Endothelial cell of umbilical vein (primary cell): ENCODE results near the gene ARMH1. TPM values are rescaled to one million over a fixed set of nuclear protein-coding genes. Genes with fewer than 3 reads are reported as not detected.

Source experiments
- BruUV-seq: library from RNA; stranded (reverse); fragments of 400-500 nt; replicated peaks from 2 replicates; lab custom pipeline; 2021; lab: Mats Ljungman, UMichigan
- CTCF ChIA-PET: fragments of 300-600, 350-600 bp; sonication (Branson Sonifier 250); formaldehyde crosslinking; loops from one replicate; lab custom pipeline; 2021; ENCODE audit warnings: antibody characterized with exemption, inconsistent platforms; lab: Charles Lee
- POLR2A ChIA-PET: fragments of 300-600, 350-600 bp; sonication (Branson Sonifier 250); formaldehyde crosslinking; loops from one replicate; lab custom pipeline; 2021; ENCODE audit warnings: antibody characterized with exemption, inconsistent platforms; lab: Charles Lee
- DNase-seq: peaks from one replicate; pipeline ENCODE4 v3.0.0-alpha.2; 2011; ENCODE audit warnings: low read depth, low spot score
- FAIRE-seq: peaks from 2 replicates; lab custom pipeline; 2011; peaks lifted over from hg19 to GRCh38; lab: Jason Lieb, UNC
- H2AFZ ChIP-seq: 2 replicates; pipeline ENCODE4 v1.6.0; 2012; ENCODE audit warnings: low read depth, low read length, control low read depth, inconsistent platforms
- H3K27ac ChIP-seq: 2 replicates; pipeline ENCODE4 v1.5.1; 2011; ENCODE audit warnings: low read depth, mild to moderate bottlenecking, control low read depth, low read length, moderate library complexity; ENCODE audit not compliant: insufficient read depth
- H3K27me3 ChIP-seq, 2 experiments: 2 replicates each; pipeline versions ENCODE4 v1.6.0 to v1.6.1; 2011; ENCODE audit warnings: low read length in 2 of 2, mixed read lengths in 1 of 2; ENCODE audit not compliant: control insufficient read depth in 2 of 2, insufficient read depth in 2 of 2
- H3K36me3 ChIP-seq, 2 experiments: 2 replicates in 1 of 2; 3 replicates in 1 of 2; pipeline ENCODE4 v1.5.1; 2011; ENCODE audit warnings: low read length in 2 of 2, mild to moderate bottlenecking in 1 of 2, moderate library complexity in 1 of 2; ENCODE audit not compliant: control insufficient read depth in 2 of 2, insufficient read depth in 2 of 2; ENCODE audit errors: extremely low read depth in 1 of 2
- H3K4me1 ChIP-seq: 3 replicates; pipeline ENCODE4 v1.5.1; 2011; ENCODE audit warnings: mild to moderate bottlenecking, low read length; ENCODE audit not compliant: control insufficient read depth, insufficient read depth; ENCODE audit errors: extremely low read depth
- H3K4me2 ChIP-seq: 2 replicates; pipeline ENCODE4 v1.6.1; 2011; ENCODE audit warnings: low read length, control low read depth, mixed read lengths; ENCODE audit not compliant: insufficient read depth
- H3K4me3 ChIP-seq, 3 experiments: fragments of 200-600 bp in 1 of 3; sonication (generic), shearing (Covaris generic) in 1 of 3; replicated peaks in 1 of 3; 2 replicates each; pipeline ENCODE4 v1.5.1; 2011 to 2016; ENCODE audit warnings: control low read depth in 3 of 3, low read length in 3 of 3, mild to moderate bottlenecking in 2 of 3, inconsistent platforms in 1 of 3, low read depth in 1 of 3, moderate library complexity in 1 of 3; ENCODE audit not compliant: insufficient read depth in 1 of 3
- H3K79me2 ChIP-seq: 2 replicates; pipeline ENCODE4 v1.6.0; 2012; ENCODE audit warnings: low read length, inconsistent platforms; ENCODE audit not compliant: control insufficient read depth, insufficient read depth
- H3K9ac ChIP-seq: replicated peaks from 2 replicates; pipeline ENCODE3; 2011; ENCODE audit warnings: low read length, control low read depth; ENCODE audit not compliant: insufficient read depth; ENCODE audit errors: extremely low read depth
- H3K9me1 ChIP-seq: replicated peaks from 3 replicates; pipeline ENCODE4 v1.6.0; 2011; ENCODE audit warnings: mild to moderate bottlenecking, low read length; ENCODE audit not compliant: control insufficient read depth, insufficient read depth; ENCODE audit errors: extremely low read depth
- H3K9me3 ChIP-seq: replicated peaks from 2 replicates; pipeline ENCODE4 v1.5.1; 2012; ENCODE audit warnings: low read length, inconsistent platforms; ENCODE audit not compliant: control insufficient read depth, insufficient read depth
- H4K20me1 ChIP-seq: replicated peaks from 2 replicates; pipeline ENCODE3; 2011; ENCODE audit warnings: mild to moderate bottlenecking, low read length; ENCODE audit not compliant: control insufficient read depth, insufficient read depth; ENCODE audit errors: extremely low read depth
- EZH2 ChIP-seq: IDR thresholded peaks from 2 replicates; pipeline ENCODE4 v1.6.1; 2012; ENCODE audit warnings: borderline replicate concordance, low read depth, mild to moderate bottlenecking, moderate library complexity, low read length, inconsistent platforms; ENCODE audit not compliant: severe bottlenecking
- FOS ChIP-seq: IDR thresholded peaks from 2 replicates; pipeline ENCODE4 v1.6.1; 2011; ENCODE audit warnings: mild to moderate bottlenecking, low read length, moderate library complexity, borderline replicate concordance; ENCODE audit not compliant: insufficient read depth
- GATA2 ChIP-seq: IDR thresholded peaks from 2 replicates; pipeline ENCODE4 v1.7.0; 2011; ENCODE audit warnings: low read depth, mild to moderate bottlenecking, moderate library complexity, mixed read lengths, low read length; ENCODE audit not compliant: insufficient read length, insufficient read depth
- JUN ChIP-seq: IDR thresholded peaks from 2 replicates; pipeline ENCODE4 v1.6.1; 2011; ENCODE audit warnings: borderline replicate concordance, low read depth; ENCODE audit not compliant: insufficient read length, insufficient read depth
- MYC ChIP-seq: IDR thresholded peaks from one replicate; pipeline ENCODE4 v1.6.1; 2011; ENCODE audit warnings: mild to moderate bottlenecking, low read depth, low read length
- POLR2A ChIP-seq: IDR thresholded peaks from 2 replicates; pipeline ENCODE4 v1.6.1; 2012; ENCODE audit warnings: low read depth, mild to moderate bottlenecking, control low read depth, low read length
- POLR2AphosphoS5 ChIP-seq: IDR thresholded peaks from 2 replicates; pipeline ENCODE4 v1.6.1; 2012; ENCODE audit warnings: low read depth, mild to moderate bottlenecking, control low read depth, low read length, moderate library complexity; ENCODE audit not compliant: insufficient read depth
- dilution Hi-C: fragments of 300-500 bp; cut with MboI; formaldehyde crosslinking; loops from one replicate; pipeline ENCODE4 v1.15.0; 2019; ENCODE audit warnings: low sequenced_read_pairs; ENCODE audit not compliant: extremely low pct_ligation_motif_present
- intact Hi-C: fragments of 100-400 bp; cut with micrococcal nuclease; formaldehyde crosslinking; loops from one replicate; pipeline ENCODE4 v1.10.0; 2022
- polyA plus RNA-seq, 4 experiments: library from polyadenylated mRNA; depleted of rRNA in 3 of 4; stranded (reverse) in 3 of 4; unstranded in 1 of 4; fragments of >200 nt; gene quantifications; 2 replicates each; pipeline versions ENCODE4 v1.2.1 to v1.2.3, GENCODE V29; 2011 to 2012; ENCODE audit warnings: missing spikeins in 1 of 4
- total RNA-seq: library from RNA; stranded (reverse); gene quantifications from 2 replicates; pipeline ENCODE4 v1.2.3, GENCODE V29; 2021
- TF ChIP-seq, protein P1 (sequence below), 2 donors: IDR thresholded peaks; 1 replicate in 1 of 2; 2 replicates in 1 of 2; pipeline ENCODE4 v1.5.1; 2011; ENCODE audit warnings: low read length in 2 of 2, mild to moderate bottlenecking in 2 of 2, moderate library complexity in 2 of 2, control low read depth in 1 of 2, inconsistent platforms in 1 of 2, low read depth in 1 of 2; ENCODE audit not compliant: insufficient read depth in 1 of 2; ENCODE audit errors: extremely low read depth in 1 of 2
- TF ChIP-seq, protein P2 (sequence below): IDR thresholded peaks from 2 replicates; pipeline ENCODE4 v1.6.1; 2011; ENCODE audit not compliant: insufficient read depth, insufficient read length

Gene ARMH1
- total and polyA plus RNA-seq, 2 donors (not counting 3 experiments of a cell fraction or from before 2014, with no cell fraction given), result 0.17 TPM; not detected in 1

DNA sequence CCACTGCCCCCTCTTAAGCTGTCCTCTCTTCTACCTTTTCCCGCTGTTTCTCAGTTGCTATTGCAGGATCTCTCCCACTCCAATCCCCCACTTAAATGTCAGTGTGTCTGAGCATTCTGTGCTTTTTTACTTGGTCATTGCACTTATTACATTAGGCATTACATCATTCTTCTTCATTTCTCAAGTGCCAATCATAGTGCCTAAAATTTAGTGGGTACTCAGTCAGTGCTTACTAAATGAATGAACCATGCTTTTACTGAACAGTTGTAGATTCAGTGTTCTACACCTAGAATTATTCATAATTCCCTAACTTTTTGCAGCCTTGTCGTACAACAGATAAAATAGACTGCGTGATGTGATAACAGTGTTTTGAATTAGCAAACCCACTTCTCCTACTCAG, 19.4 kb downstream of the ARMH1 start:
- ChIA-PET CTCF (no interaction called here), POLR2A (no interaction called here)
- dilution Hi-C loops, result no loop called here
- no peaks in the 10 kb centered on the region for H3K4me1 ChIP-seq
- H3K27me3 ChIP-seq, result peaks cover 4 to 18% of the 10 kb centered on the region in 2 experiments
- BruUV-seq, result no TSS peak
- no peak overlapping the region for H3K4me2 ChIP-seq
- H3K9ac ChIP-seq, result no peak overlapping the region
- intact Hi-C loops, result no loop called here
- no peaks in the 10 kb centered on the region for H3K9me1 ChIP-seq
- TF ChIP-seq, protein P1, sequence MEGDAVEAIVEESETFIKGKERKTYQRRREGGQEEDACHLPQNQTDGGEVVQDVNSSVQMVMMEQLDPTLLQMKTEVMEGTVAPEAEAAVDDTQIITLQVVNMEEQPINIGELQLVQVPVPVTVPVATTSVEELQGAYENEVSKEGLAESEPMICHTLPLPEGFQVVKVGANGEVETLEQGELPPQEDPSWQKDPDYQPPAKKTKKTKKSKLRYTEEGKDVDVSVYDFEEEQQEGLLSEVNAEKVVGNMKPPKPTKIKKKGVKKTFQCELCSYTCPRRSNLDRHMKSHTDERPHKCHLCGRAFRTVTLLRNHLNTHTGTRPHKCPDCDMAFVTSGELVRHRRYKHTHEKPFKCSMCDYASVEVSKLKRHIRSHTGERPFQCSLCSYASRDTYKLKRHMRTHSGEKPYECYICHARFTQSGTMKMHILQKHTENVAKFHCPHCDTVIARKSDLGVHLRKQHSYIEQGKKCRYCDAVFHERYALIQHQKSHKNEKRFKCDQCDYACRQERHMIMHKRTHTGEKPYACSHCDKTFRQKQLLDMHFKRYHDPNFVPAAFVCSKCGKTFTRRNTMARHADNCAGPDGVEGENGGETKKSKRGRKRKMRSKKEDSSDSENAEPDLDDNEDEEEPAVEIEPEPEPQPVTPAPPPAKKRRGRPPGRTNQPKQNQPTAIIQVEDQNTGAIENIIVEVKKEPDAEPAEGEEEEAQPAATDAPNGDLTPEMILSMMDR (IDR thresholded peaks at IDR 0.05; ENCODE audit: extremely low read depth in 1 of 2, insufficient read depth in 1 of 2, low read depth in 1 of 2, low read length in 2 of 2), result no peak
- FAIRE-seq, result no peak
- H4K20me1 ChIP-seq, result no peaks in the 10 kb centered on the region
- no peak for DNase-seq
- no peak overlapping the region for H3K4me3 ChIP-seq
- H3K36me3 ChIP-seq, result no peaks in the 10 kb centered on the region
- H3K27ac ChIP-seq, result no peak overlapping the region
- H3K79me2 ChIP-seq, result no peaks in the 10 kb centered on the region
- H3K9me3 ChIP-seq, result no peaks in the 10 kb centered on the region
- H2AFZ ChIP-seq, result no peak overlapping the region

DNA sequence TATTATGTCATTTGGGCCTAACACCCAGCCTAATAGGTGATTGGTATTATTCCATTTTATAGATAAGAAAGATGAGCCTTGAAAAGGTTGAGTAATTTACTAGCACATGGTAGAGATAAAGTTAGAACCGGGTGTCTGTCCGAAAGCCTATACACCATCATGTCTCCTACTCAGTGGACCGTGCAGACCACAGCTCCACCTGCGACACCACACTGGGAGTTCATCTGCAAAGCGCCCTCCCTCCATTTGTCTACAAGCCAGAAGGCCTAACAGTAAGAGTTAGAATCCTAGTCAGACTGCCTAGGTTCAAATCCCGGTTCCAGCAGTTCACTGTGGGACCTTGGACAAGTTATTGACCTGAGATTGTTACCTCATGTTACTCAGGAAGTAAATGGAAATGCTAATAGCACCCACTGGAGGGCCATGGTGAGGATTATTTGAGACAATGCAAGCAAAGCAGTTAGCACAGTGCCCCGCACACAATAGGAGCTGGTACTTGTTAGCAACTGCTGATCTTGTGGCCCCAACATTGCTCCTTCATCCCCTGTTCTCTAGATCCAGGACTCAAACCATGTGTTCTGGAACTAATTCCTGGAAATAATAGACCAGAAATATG, 20.5 kb downstream of the ARMH1 start:
- DNase-seq, result no peak
- ChIA-PET POLR2A (no interaction called here), CTCF (interaction anchor here (1.4 kb wide), 1 partner anchor 9 kb away, joined by 3 read pairs; no protein-coding TSS in a partner anchor)
- no peak overlapping the region for H3K27ac ChIP-seq
- dilution Hi-C loops, result no loop called here
- intact Hi-C loops, result no loop called here
- no peaks in the 10 kb centered on the region for H3K9me3 ChIP-seq
- no peaks in the 10 kb centered on the region for H3K36me3 ChIP-seq
- no peaks in the 10 kb centered on the region for H3K9me1 ChIP-seq
- H3K4me2 ChIP-seq, result no peak overlapping the region
- H3K79me2 ChIP-seq, result no peaks in the 10 kb centered on the region
- no peak overlapping the region for H2AFZ ChIP-seq
- H4K20me1 ChIP-seq, result no peaks in the 10 kb centered on the region
- peaks cover 4 to 18% of the 10 kb centered on the region in 2 experiments for H3K27me3 ChIP-seq
- no peak overlapping the region for H3K4me3 ChIP-seq
- H3K4me1 ChIP-seq, result no peaks in the 10 kb centered on the region
- BruUV-seq, result no TSS peak
- no peak for FAIRE-seq
- no peak overlapping the region for H3K9ac ChIP-seq
- TF ChIP-seq EZH2 (no peak), MYC (no peak), FOS (no peak), GATA2 (no peak), POLR2A (no peak), JUN (no peak), POLR2AphosphoS5 (no peak)
- TF ChIP-seq, protein P1 (IDR thresholded peaks at IDR 0.05; ENCODE audit: extremely low read depth in 1 of 2, insufficient read depth in 1 of 2, low read depth in 1 of 2, low read length in 2 of 2), result no peak
- TF ChIP-seq, protein P2, sequence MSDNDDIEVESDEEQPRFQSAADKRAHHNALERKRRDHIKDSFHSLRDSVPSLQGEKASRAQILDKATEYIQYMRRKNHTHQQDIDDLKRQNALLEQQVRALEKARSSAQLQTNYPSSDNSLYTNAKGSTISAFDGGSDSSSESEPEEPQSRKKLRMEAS, result no peak
